Measurements from ENCODE around the gene UQCRQ. TPM values are rescaled to one million over a fixed set of nuclear protein-coding genes. Genes with fewer than 3 reads are reported as not detected.

UQCRQ gene
- total and polyA plus RNA-seq, 8 donors: 133 to 235 (median 205) TPM

DNA sequence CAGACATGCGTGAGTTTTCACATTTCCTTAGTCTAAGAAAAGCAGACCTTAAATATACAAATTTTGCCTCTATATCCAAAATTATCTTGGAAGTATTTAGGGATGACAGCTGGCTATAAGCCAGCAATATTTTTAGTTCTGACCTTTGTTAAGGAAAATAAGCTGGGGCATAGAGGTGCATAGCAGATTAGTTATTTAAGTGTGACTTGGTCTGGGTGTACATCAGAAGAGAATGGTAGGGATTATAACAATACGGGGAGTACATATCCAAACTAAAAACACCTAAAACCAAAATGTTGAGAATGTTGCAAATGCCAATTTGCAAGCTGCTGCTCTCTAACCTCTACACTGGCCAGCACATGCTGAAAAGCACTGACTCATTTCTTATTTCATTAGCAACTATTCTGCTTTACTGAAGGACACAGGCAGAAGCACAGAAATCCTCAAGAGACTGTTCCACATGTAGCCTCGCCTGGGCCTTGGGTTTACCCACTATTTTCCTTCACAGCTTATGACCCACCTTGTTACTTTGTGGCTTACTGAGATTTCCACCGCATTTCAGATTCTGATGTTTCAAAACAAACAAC, 29.4 kb downstream of the UQCRQ start:
- FAIRE-seq: no peak
- peaks cover 0 to 70% (median 24%) of the 10 kb centered on the region in 3 donors for H3K36me3 ChIP-seq
- 82 to 91% methylated on average over 4 of the region's 4 CpGs for WGBS, 2 donors

GRCh38 chr5:132896685-132897084, 30.2 kb downstream of the UQCRQ start:
- intact Hi-C loops (cut with DNase I): no loop called here
- H3K4me1 ChIP-seq: no peaks in the 10 kb centered on the region
- H3K4me3 ChIP-seq: no peak overlapping the region
- FAIRE-seq (no peak), ATAC-seq (no peak), DNase-seq (no peak)
- no peaks in the 10 kb centered on the region for H3K27me3 ChIP-seq
- H3K36me3 ChIP-seq: peaks cover 0 to 61% (median 24%) of the 10 kb centered on the region in 3 donors
- no peak overlapping the region for H3K27ac ChIP-seq
- no peaks in the 10 kb centered on the region for H3K9me3 ChIP-seq
- WGBS, 2 donors: 88 to 89% methylated on average over 7 of the region's 7 CpGs
- no peak for TF ChIP-seq CTCF (IDR thresholded peaks at IDR 0.05)

More for the DNA sequence above, 29.4 kb downstream of the UQCRQ start:
- H3K27me3 ChIP-seq: no peaks in the 10 kb centered on the region
- no peaks in the 10 kb centered on the region for H3K4me1 ChIP-seq
- DNase-seq (no peak), ATAC-seq (no peak)
- no peak for TF ChIP-seq CTCF (IDR thresholded peaks at IDR 0.05)
- no peak overlapping the region for H3K27ac ChIP-seq
- no peaks in the 10 kb centered on the region for H3K9me3 ChIP-seq
- H3K4me3 ChIP-seq: no peak overlapping the region
- intact Hi-C loops (cut with DNase I): no loop called here

DNA sequence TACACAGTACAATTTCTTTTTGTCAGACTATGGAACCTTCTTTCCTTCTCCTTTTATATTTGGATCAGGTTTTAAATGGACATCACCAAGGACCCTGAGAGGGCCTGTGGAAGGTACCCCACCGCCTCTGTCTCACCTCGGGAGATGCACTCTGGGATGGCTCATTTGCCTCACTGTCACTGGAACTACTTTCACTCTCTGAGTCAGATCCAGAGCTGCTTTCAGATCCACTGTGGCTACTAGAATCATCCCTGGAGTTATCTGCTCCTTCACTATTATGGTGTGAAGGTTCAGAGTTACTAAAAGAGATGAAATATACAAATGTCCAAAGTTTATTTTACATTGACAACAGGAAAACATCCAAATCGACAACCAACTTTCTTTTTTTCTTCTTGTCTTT, 31.7 kb downstream of the UQCRQ start:
- no peak for FAIRE-seq
- WGBS, 2 donors: 72 to 78% methylated on average over 3 of the region's 3 CpGs
- no peaks in the 10 kb centered on the region for H3K27me3 ChIP-seq
- H3K9me3 ChIP-seq: no peaks in the 10 kb centered on the region
- no peak for DNase-seq
- no peak for ATAC-seq
- intact Hi-C loops (cut with DNase I): no loop called here
- no peak overlapping the region for H3K4me3 ChIP-seq
- H3K36me3 ChIP-seq: peaks cover 0 to 47% (median 24%) of the 10 kb centered on the region in 3 donors
- no peak for TF ChIP-seq CTCF (IDR thresholded peaks at IDR 0.05)
- no peak overlapping the region for H3K27ac ChIP-seq
- H3K4me1 ChIP-seq: no peaks in the 10 kb centered on the region

GRCh38 chr5:132901036-132901435, 34.6 kb downstream of the UQCRQ start:
- TF ChIP-seq CTCF (IDR thresholded peaks at IDR 0.05): no peak
- peaks cover 0 to 7% (median 0%) of the 10 kb centered on the region in 3 donors for H3K4me1 ChIP-seq
- no peaks in the 10 kb centered on the region for H3K27me3 ChIP-seq
- WGBS, 2 donors: 86 to 88% methylated on average over 4 of the region's 4 CpGs
- no peak overlapping the region for H3K4me3 ChIP-seq
- no peak for FAIRE-seq
- H3K9me3 ChIP-seq: no peaks in the 10 kb centered on the region
- H3K27ac ChIP-seq: no peak overlapping the region
- H3K36me3 ChIP-seq: peaks cover 0 to 30% (median 6%) of the 10 kb centered on the region in 3 donors
- intact Hi-C loops (cut with DNase I): no loop called here
- ATAC-seq: no peak
- DNase-seq: no peak

GRCh38 chr5:132901730-132902129, 35.3 kb downstream of the UQCRQ start:
- DNase-seq: no peak
- no peak overlapping the region for H3K4me3 ChIP-seq
- no peaks in the 10 kb centered on the region for H3K27me3 ChIP-seq
- no peak for ATAC-seq
- H3K9me3 ChIP-seq: no peaks in the 10 kb centered on the region
- intact Hi-C loops (cut with DNase I): no loop called here
- no peak overlapping the region for H3K27ac ChIP-seq
- H3K4me1 ChIP-seq: peaks cover 0 to 11% (median 0%) of the 10 kb centered on the region in 3 donors
- FAIRE-seq: no peak
- TF ChIP-seq CTCF (IDR thresholded peaks at IDR 0.05): no peak
- 99 to 100% methylated on average over 3 of the region's 3 CpGs for WGBS, 2 donors
- peaks cover 0 to 23% (median 6%) of the 10 kb centered on the region in 3 donors for H3K36me3 ChIP-seq
